Measurements from ENCODE around the gene EEFSEC. TPM values are rescaled to one million over a fixed set of nuclear protein-coding genes. Genes with fewer than 3 reads are reported as not detected.

The EEFSEC gene
- total and polyA plus RNA-seq, 12 donors, result 5.5 to 15.6 (median 10.4) TPM

GRCh38 chr3:128456776-128457715 lies 303.8 kb downstream of the EEFSEC start:
- peak in 1 of 7 donors; percentile 75 for DNase-seq
- no peak for TF ChIP-seq POLR2A (IDR thresholded peaks at IDR 0.05)
- no peak for TF ChIP-seq CTCF (IDR thresholded peaks at IDR 0.05)
- no peaks in the 10 kb centered on the region for H3K4me1 ChIP-seq (replicated peaks in 1 of 2)
- intact Hi-C loops (cut with DNase I), result no loop called here
- H3K36me3 ChIP-seq (replicated peaks in 1 of 2), result no peaks in the 10 kb centered on the region
- H3K27me3 ChIP-seq, result peaks cover 4% of the 10 kb centered on the region
- WGBS, 4 donors, result 41 to 61% (median 44%) methylated on average over 22 to 27 of the region's 27 CpGs
- no peaks in the 10 kb centered on the region for H3K9me3 ChIP-seq (replicated peaks in 1 of 3)
- peak overlapping the region in 1 of 5 donors; percentile 38 for H3K27ac ChIP-seq
- H3K4me3 ChIP-seq, result no peak overlapping the region

- peaks cover 4% of the 10 kb centered on the region for H3K27me3 ChIP-seq
- H3K9me3 ChIP-seq (replicated peaks in 1 of 3), result no peaks in the 10 kb centered on the region
- TF ChIP-seq POLR2A (IDR thresholded peaks at IDR 0.05) (no peak), CTCF (IDR thresholded peaks at IDR 0.05) (no peak)
- H3K36me3 ChIP-seq (replicated peaks in 1 of 2), result no peaks in the 10 kb centered on the region
- no peak overlapping the region for H3K4me3 ChIP-seq
- WGBS, 4 donors, result 65 to 82% (median 78%) methylated on average over 12 of the region's 12 CpGs
- peak overlapping the region in 1 of 5 donors; percentile 47 for H3K27ac ChIP-seq
- no peak for DNase-seq
- H3K4me1 ChIP-seq (replicated peaks in 1 of 2), result no peaks in the 10 kb centered on the region
- intact Hi-C loops (cut with DNase I), result no loop called here
Observed at GRCh38 chr3:128457937-128458336, 304.7 kb downstream of the EEFSEC start.

Small RNA genes within 50 kb of the gene (small RNA-seq; reads per million reads assigned to genes)
- gene RNU6-823P, result 0 reads per million in 2 donors

Other genes starting within 250 kb of the EEFSEC start
- under 1 TPM; 0.07 to 0.95 (median 0.33) TPM for gene KBTBD12, start 238.2 kb upstream of the EEFSEC start, total RNA-seq
- under 1 TPM; 0.24 to 0.57 (median 0.55) TPM for gene KBTBD12, start 238.2 kb upstream of the EEFSEC start, polyA plus RNA-seq
- 100 to 1,000 TPM; 136 to 443 (median 213) TPM for gene SEC61A1, start 101.0 kb upstream of the EEFSEC start, total RNA-seq
- 100 to 1,000 TPM; 131 to 358 (median 139) TPM for gene SEC61A1, start 101.0 kb upstream of the EEFSEC start, polyA plus RNA-seq
- 10 to 100 TPM in 8 of 9 donors, 1 to 10 TPM in 1; 7.9 to 57.3 (median 26.2) TPM for gene RUVBL1, start 29.7 kb upstream of the EEFSEC start, total RNA-seq
- gene RUVBL1, start 29.7 kb upstream of the EEFSEC start, polyA plus RNA-seq, result 10 to 100 TPM; 11.7 to 37.5 (median 20.2) TPM

Data from adrenal gland (tissue), 12 donors.